Glutamatergic neuron (in vitro differentiated cells): Measurements from ENCODE around the gene DAGLB. TPM values are rescaled to one million over a fixed set of nuclear protein-coding genes. Genes with fewer than 3 reads are reported as not detected.

Experiments used
- DNase-seq: peaks from one replicate; pipeline ENCODE4 v3.0.0; 2022
- H3K27ac Mint-ChIP-seq: one replicate; pipeline ENCODE4 v1.8.0; 2020; ENCODE audit warnings: mild to moderate bottlenecking, mixed read lengths, inconsistent platforms; ENCODE audit not compliant: unreplicated experiment
- H3K27me3 Mint-ChIP-seq: one replicate; pipeline ENCODE4 v1.8.0; 2020; ENCODE audit warnings: mild to moderate bottlenecking, moderate library complexity, mixed read lengths, inconsistent platforms; ENCODE audit not compliant: unreplicated experiment
- H3K36me3 Mint-ChIP-seq: one replicate; pipeline ENCODE4 v1.8.0; 2020; ENCODE audit warnings: mild to moderate bottlenecking, mixed read lengths, inconsistent platforms; ENCODE audit not compliant: unreplicated experiment
- H3K4me1 Mint-ChIP-seq: one replicate; pipeline ENCODE4 v1.8.0; 2020; ENCODE audit warnings: mild to moderate bottlenecking, low read depth, mixed read lengths, inconsistent platforms; ENCODE audit not compliant: unreplicated experiment
- H3K4me3 Mint-ChIP-seq: one replicate; pipeline ENCODE4 v1.8.0; 2020; ENCODE audit warnings: mild to moderate bottlenecking, mixed read lengths, inconsistent platforms; ENCODE audit not compliant: unreplicated experiment
- H3K9me3 Mint-ChIP-seq: one replicate; pipeline ENCODE4 v1.8.0; 2020; ENCODE audit warnings: mild to moderate bottlenecking, moderate library complexity, mixed read lengths, inconsistent platforms; ENCODE audit not compliant: unreplicated experiment
- CTCF ChIP-seq: fragments of 200-600 bp; sonication (generic); IDR thresholded peaks from one replicate; pipeline ENCODE4 v1.5.0; 2021; ENCODE audit not compliant: partially characterized antibody, unreplicated experiment
- total RNA-seq: library from RNA; stranded (reverse); fragmentation: NEBNext Ultra II Directional; extraction: Animal tissue kit (Norgen Biotek cat#: 25700); gene quantifications from one replicate; pipeline ENCODE4 v1.2.1, GENCODE V29; 2021; ENCODE audit not compliant: unreplicated experiment

The DAGLB gene
- total RNA-seq, 1 donor from 2014 or later = 63.2 TPM

- TF ChIP-seq CTCF = no peak
- H3K27ac Mint-ChIP-seq = no peak overlapping the region
- peaks cover 6% of the 10 kb centered on the region for H3K4me1 Mint-ChIP-seq
- peaks cover 9% of the 10 kb centered on the region for H3K9me3 Mint-ChIP-seq
- no peak for DNase-seq
- no peaks in the 10 kb centered on the region for H3K27me3 Mint-ChIP-seq
- peaks cover 6% of the 10 kb centered on the region for H3K36me3 Mint-ChIP-seq
- H3K4me3 Mint-ChIP-seq = no peak overlapping the region
Measured at GRCh38 chr7:6444516-6445269, 3.1 kb downstream of the DAGLB start.

GRCh38 chr7:6443372-6443941 lies 4.3 kb downstream of the DAGLB start:
- H3K36me3 Mint-ChIP-seq = peaks cover 6% of the 10 kb centered on the region
- DNase-seq = no peak
- H3K9me3 Mint-ChIP-seq = peaks cover 10% of the 10 kb centered on the region
- no peak overlapping the region for H3K4me3 Mint-ChIP-seq
- peaks cover 10% of the 10 kb centered on the region for H3K4me1 Mint-ChIP-seq
- H3K27me3 Mint-ChIP-seq = no peaks in the 10 kb centered on the region
- peak overlapping the region; percentile 5 for H3K27ac Mint-ChIP-seq
- no peak for TF ChIP-seq CTCF

- Mint-ChIP-seq H3K27me3 (peaks cover 1% of the 10 kb centered on the region), H3K27ac (peak overlapping the region; percentile 39), H3K9me3 (peaks cover 3% of the 10 kb centered on the region), H3K4me3 (peak overlapping the region; percentile 10), H3K4me1 (peaks cover 12% of the 10 kb centered on the region), H3K36me3 (peaks cover 6% of the 10 kb centered on the region)
- DNase-seq = no peak
- TF ChIP-seq CTCF = no peak
Measured at GRCh38 chr7:6442114-6442513, 5.6 kb downstream of the DAGLB start.

- H3K9me3 Mint-ChIP-seq = peaks cover 6% of the 10 kb centered on the region
- DNase-seq = no peak
- H3K27ac Mint-ChIP-seq = peak overlapping the region; percentile 33
- H3K4me1 Mint-ChIP-seq = peaks cover 23% of the 10 kb centered on the region
- peaks cover 6% of the 10 kb centered on the region for H3K36me3 Mint-ChIP-seq
- no peak overlapping the region for H3K4me3 Mint-ChIP-seq
- H3K27me3 Mint-ChIP-seq = peaks cover 1% of the 10 kb centered on the region
- no peak for TF ChIP-seq CTCF
Measured at GRCh38 chr7:6440381-6440780, 7.4 kb downstream of the DAGLB start.

GRCh38 chr7:6438427-6438826 lies 9.3 kb downstream of the DAGLB start:
- H3K9me3 Mint-ChIP-seq = peaks cover 6% of the 10 kb centered on the region
- H3K27me3 Mint-ChIP-seq = peaks cover 1% of the 10 kb centered on the region
- H3K36me3 Mint-ChIP-seq = peaks cover 6% of the 10 kb centered on the region
- TF ChIP-seq CTCF = no peak
- peak overlapping the region; percentile 77 for H3K27ac Mint-ChIP-seq
- DNase-seq = no peak
- no peak overlapping the region for H3K4me3 Mint-ChIP-seq
- H3K4me1 Mint-ChIP-seq = peaks cover 29% of the 10 kb centered on the region
